T-cell (primary cell): ENCODE results near the gene RNASE8. TPM values are rescaled to one million over a fixed set of nuclear protein-coding genes. Genes with fewer than 3 reads are reported as not detected.

Experiments used
- ATAC-seq, 4 experiments: fragments of 200-7000 bp in 3 of 4; fragments of 150-1000 bp in 1 of 4; cut with Tn5 transposase; replicated peaks in 1 of 4; 1 replicate in 3 of 4; 2 replicates in 1 of 4; pipeline ENCODE4 v1.10.0; 2021; ENCODE audit warnings: moderate library complexity in 3 of 4, mild to moderate bottlenecking in 2 of 4, moderate number of reproducible peaks in 1 of 4
- CTCF ChIA-PET, 2 donors: fragments of 300-600 bp; sonication (Branson Sonifier 250); formaldehyde crosslinking; loops; one replicate each; lab custom pipeline; 2022; ENCODE audit warnings: antibody characterized with exemption in 2 of 2; lab: Charles Lee
- POLR2A ChIA-PET, 2 donors: fragments of 300-600 bp; sonication (Branson Sonifier 250); formaldehyde crosslinking; loops; one replicate each; lab custom pipeline; 2022; ENCODE audit warnings: antibody characterized with exemption in 2 of 2; lab: Charles Lee
- DNase-seq, 35 experiments: peaks; one replicate each; pipeline versions ENCODE4 v3.0.0 to v3.0.0-alpha.2; 2013 to 2023
- H3K27ac ChIP-seq: one replicate; pipeline ENCODE4 v1.5.1; 2013; ENCODE audit warnings: low read length
- H3K27me3 ChIP-seq, 2 experiments: replicated peaks in 1 of 2; 1 replicate in 1 of 2; 2 replicates in 1 of 2; pipeline versions ENCODE4 v1.6.1 to v1.7.0; 2013; ENCODE audit warnings: low read length in 1 of 2, mixed read lengths in 1 of 2; ENCODE audit not compliant: control insufficient read depth in 2 of 2, insufficient read depth in 2 of 2; ENCODE audit errors: extremely low read depth in 1 of 2
- H3K36me3 ChIP-seq, 2 donors: 1 replicate in 1 of 2; 2 replicates in 1 of 2; pipeline versions ENCODE4 v1.6.1 to v1.7.0; 2013; ENCODE audit warnings: low read length in 1 of 2; ENCODE audit not compliant: control insufficient read depth in 2 of 2, insufficient read depth in 1 of 2; ENCODE audit errors: extremely low read depth in 1 of 2
- H3K4me1 ChIP-seq, 2 experiments: 1 replicate in 1 of 2; 2 replicates in 1 of 2; pipeline versions ENCODE4 v1.6.1 to v1.7.0; 2013; ENCODE audit warnings: low read length in 2 of 2, mixed read lengths in 1 of 2; ENCODE audit not compliant: insufficient read depth in 2 of 2, control insufficient read depth in 1 of 2; ENCODE audit errors: extremely low read depth in 1 of 2
- H3K4me3 ChIP-seq, 2 donors: 1 replicate in 1 of 2; 2 replicates in 1 of 2; pipeline versions ENCODE4 v1.5.1 to v1.7.0; 2013; ENCODE audit warnings: mild to moderate bottlenecking in 2 of 2, low read length in 1 of 2, moderate library complexity in 1 of 2; ENCODE audit not compliant: control insufficient read depth in 1 of 2; ENCODE audit errors: extremely low read depth in 1 of 2
- H3K9me3 ChIP-seq: 2 replicates; pipeline ENCODE4 v1.7.0; 2013
- H3K27ac Mint-ChIP-seq, 2 donors: one replicate each; pipeline ENCODE4 v1.8.0; 2020 to 2021; ENCODE audit warnings: mild to moderate bottlenecking in 2 of 2, mixed read lengths in 2 of 2
- H3K27me3 Mint-ChIP-seq, 2 donors: one replicate each; pipeline ENCODE4 v1.8.0; 2021 to 2022; ENCODE audit warnings: mixed read lengths in 2 of 2
- H3K36me3 Mint-ChIP-seq: one replicate; pipeline ENCODE4 v1.8.0; 2021; ENCODE audit warnings: mixed read lengths
- H3K4me1 Mint-ChIP-seq, 3 donors: one replicate each; pipeline ENCODE4 v1.8.0; 2020 to 2022; ENCODE audit warnings: mixed read lengths in 3 of 3, mild to moderate bottlenecking in 1 of 3
- H3K4me3 Mint-ChIP-seq, 3 donors: one replicate each; pipeline ENCODE4 v1.8.0; 2020 to 2022; ENCODE audit warnings: mild to moderate bottlenecking in 3 of 3, mixed read lengths in 3 of 3, moderate library complexity in 3 of 3
- H3K9me3 Mint-ChIP-seq, 3 donors: one replicate each; pipeline ENCODE4 v1.8.0; 2020 to 2022; ENCODE audit warnings: mixed read lengths in 3 of 3
- WGBS: methylation state at CpG from one replicate; pipeline ENCODE4 v1.1.5; 2013; ENCODE audit warnings: missing lambda C conversion rate; ENCODE audit not compliant: insufficient coverage; 5-methylcytosine and 5-hydroxymethylcytosine counted together
- total RNA-seq, 35 experiments: library from RNA in 6 of 35; stranded (reverse) in 6 of 35; fragments of 120-200 nt in 1 of 35; gene quantifications; one replicate each; pipeline versions ENCODE4 v1.2.1 to v1.2.4 and lab custom pipeline; 2013 to 2026

RNASE8 gene
- total RNA-seq, 5 donors from 2014 or later (not counting 1 experiment from before 2014, with no cell fraction given) = not detected

DNA sequence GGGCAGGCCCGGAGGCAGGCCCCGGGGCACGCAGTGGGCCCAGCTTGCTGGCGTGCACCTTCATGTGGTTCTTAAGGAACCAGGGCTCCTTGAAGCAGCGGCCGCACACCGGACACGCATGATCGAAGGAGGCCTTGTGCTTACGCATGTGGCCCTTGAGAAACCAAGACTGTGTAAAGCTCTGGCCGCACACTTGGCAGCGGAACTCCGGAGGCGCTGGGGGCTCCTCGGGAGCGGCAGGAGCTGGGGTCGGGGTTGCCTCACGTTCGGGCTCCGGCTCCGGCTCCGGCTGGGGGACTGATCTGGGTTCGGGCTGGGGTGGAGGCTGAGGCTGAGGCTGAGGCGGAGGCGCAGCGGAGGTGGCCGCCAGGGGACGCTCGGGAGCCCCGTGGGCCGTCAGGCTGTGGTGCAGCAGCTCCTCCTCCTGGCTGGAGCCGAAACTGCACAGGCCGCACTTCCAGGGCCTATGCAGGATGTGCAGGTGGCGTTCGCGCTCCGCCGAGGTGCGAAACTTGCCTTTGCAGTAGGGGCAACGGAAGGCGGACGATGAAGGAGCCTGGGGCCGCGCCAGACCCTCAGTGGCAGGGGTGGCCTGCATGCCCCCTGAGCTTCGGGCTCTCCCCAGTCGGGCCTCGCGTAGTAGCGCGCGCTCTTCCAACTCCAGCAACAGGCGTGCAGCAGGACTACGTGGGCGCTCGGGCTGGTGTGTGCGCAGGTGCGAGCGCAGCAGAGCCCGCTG, 34.8 kb downstream of the RNASE8 start:
- POLR2A ChIA-PET = interaction anchor here (0.6 to 0.7 kb wide), 3 partner anchors 100 to 763 kb away, joined by 3 to 4 read pairs (median 3); partner anchors contain the start of genes RAB2B (in 1 of the 2) and TOX4 (in 1 of the 2)
- no peaks in the 10 kb centered on the region for H3K27me3 ChIP-seq
- peaks cover 0 to 4% of the 10 kb centered on the region in 2 donors for H3K36me3 ChIP-seq
- H3K4me3 ChIP-seq = no peak overlapping the region
- Mint-ChIP-seq H3K4me1 (peaks cover 22 to 34% (median 28%) of the 10 kb centered on the region in 3 donors), H3K27ac (no peak overlapping the region), H3K9me3 (no peaks in the 10 kb centered on the region), H3K4me3 (no peak overlapping the region), H3K27me3 (no peaks in the 10 kb centered on the region), H3K36me3 (peaks cover 3% of the 10 kb centered on the region)
- ATAC-seq (peak; percentile 58 to 95 (median 87)), DNase-seq (peak; percentile 72 to 97 (median 89))
- no peaks in the 10 kb centered on the region for H3K9me3 ChIP-seq
- WGBS = 51% methylated on average over 59 of the region's 59 CpGs
- H3K27ac ChIP-seq = no peak overlapping the region
- CTCF ChIA-PET = interaction anchor here (0.6 to 4.8 kb wide), 17 partner anchors 9 to 121 kb away, joined by 3 to 68 read pairs (median 5); partner anchors contain the start of genes ARHGEF40 (in 1 of the 2) and TMEM253 (in 1 of the 2)
- peaks cover 3 to 27% of the 10 kb centered on the region in 2 experiments for H3K4me1 ChIP-seq

- H3K4me1 ChIP-seq = peaks cover under 1 to 25% of the 10 kb centered on the region in 2 experiments
- peaks cover 17 to 29% (median 24%) of the 10 kb centered on the region in 3 donors for H3K4me1 Mint-ChIP-seq
- no peaks in the 10 kb centered on the region for H3K9me3 ChIP-seq
- H3K36me3 ChIP-seq = peaks cover 0 to 4% of the 10 kb centered on the region in 2 donors
- no peak overlapping the region for H3K27ac ChIP-seq
- H3K27me3 Mint-ChIP-seq = no peaks in the 10 kb centered on the region
- ChIA-PET POLR2A (no interaction called here), CTCF (interaction anchor here (1.0 to 4.8 kb wide), 14 partner anchors 8 to 122 kb away, joined by 3 to 68 read pairs (median 10); partner anchors contain the start of genes ARHGEF40 (in 1 of the 2) and TMEM253 (in 1 of the 2))
- H3K4me3 Mint-ChIP-seq = no peak overlapping the region
- no peak overlapping the region for H3K4me3 ChIP-seq
- 91% methylated on average over 36 of the region's 36 CpGs for WGBS
- ATAC-seq (no peak), DNase-seq (no peak)
- H3K36me3 Mint-ChIP-seq = peaks cover 3% of the 10 kb centered on the region
- no peaks in the 10 kb centered on the region for H3K9me3 Mint-ChIP-seq
- H3K27me3 ChIP-seq = no peaks in the 10 kb centered on the region
- H3K27ac Mint-ChIP-seq = no peak overlapping the region
These were observed 35.4 kb downstream of the RNASE8 start for GRCh38 chr14:21093018-21093417.

DNA sequence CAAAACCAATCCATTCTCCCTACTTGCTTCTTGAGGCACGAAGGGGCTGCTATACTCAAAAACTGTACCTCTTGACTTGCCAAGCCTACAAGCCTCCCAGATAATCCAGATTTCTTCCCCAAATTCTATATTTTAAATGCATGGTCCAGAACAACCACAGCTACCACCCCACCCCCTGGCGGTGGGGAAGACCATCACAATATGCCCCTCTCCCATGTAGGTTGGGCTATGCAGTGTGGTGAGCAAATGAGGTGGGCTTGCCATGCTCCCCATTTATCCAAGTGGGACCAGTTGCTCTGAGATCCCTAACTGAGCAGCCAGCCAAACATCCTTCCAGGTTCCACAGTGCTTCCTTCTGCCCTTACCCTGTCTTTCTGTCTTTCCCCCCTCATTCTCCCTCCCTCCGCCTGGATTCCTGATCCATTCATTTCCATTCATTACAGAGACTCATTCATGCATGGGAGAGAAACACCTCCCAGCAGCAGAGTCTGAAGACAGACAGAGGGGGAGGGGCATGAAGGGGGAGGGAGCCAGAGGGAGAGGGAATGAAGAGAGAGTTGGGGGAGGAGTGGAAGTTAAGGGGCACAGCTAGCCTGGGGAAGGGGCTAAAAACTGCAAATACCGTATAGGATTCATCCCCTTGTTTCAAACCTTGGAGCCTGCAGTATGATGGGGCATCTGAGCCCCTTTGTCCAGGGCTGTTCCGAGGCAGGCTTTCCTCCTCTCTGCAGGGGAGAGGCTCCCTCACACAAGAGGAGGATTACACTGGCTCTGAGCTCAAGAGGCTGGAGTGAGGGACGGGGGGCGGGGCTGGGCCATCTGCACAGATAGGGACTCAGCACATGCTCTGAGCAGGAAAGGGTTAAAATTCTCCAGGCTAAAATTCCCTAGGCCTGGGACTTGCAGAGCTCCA, 36.4 kb downstream of the RNASE8 start:
- no peaks in the 10 kb centered on the region for H3K27me3 ChIP-seq
- ATAC-seq (no peak), DNase-seq (peak in 1 of 35 experiments; percentile 4)
- Mint-ChIP-seq H3K27me3 (peaks cover 0 to 1% of the 10 kb centered on the region in 2 donors), H3K36me3 (peaks cover 3% of the 10 kb centered on the region), H3K4me3 (no peak overlapping the region), H3K27ac (peak overlapping the region in 1 of 2 donors; percentile 34), H3K9me3 (no peaks in the 10 kb centered on the region), H3K4me1 (peaks cover 18 to 27% (median 21%) of the 10 kb centered on the region in 3 donors)
- H3K27ac ChIP-seq = no peak overlapping the region
- ChIA-PET CTCF (interaction anchor here (0.6 to 4.8 kb wide), 13 partner anchors 7 to 129 kb away, joined by 3 to 68 read pairs (median 17); partner anchors contain the start of genes ARHGEF40 (in 1 of the 2) and TMEM253 (in 1 of the 2)), POLR2A (interaction anchor here in 1 of 2 donors (0.6 to 0.9 kb wide), 2 partner anchors 10 to 111 kb away, joined by 3 to 6 read pairs; no protein-coding TSS in a partner anchor)
- no peaks in the 10 kb centered on the region for H3K9me3 ChIP-seq
- H3K4me3 ChIP-seq = no peak overlapping the region
- WGBS = 96% methylated on average over 4 of the region's 7 CpGs
- H3K4me1 ChIP-seq = peaks cover 3 to 22% of the 10 kb centered on the region in 2 experiments
- H3K36me3 ChIP-seq = peaks cover 0 to 4% of the 10 kb centered on the region in 2 donors

GRCh38 chr14:21095430-21096205, 38.0 kb downstream of the RNASE8 start:
- Histone ChIP-seq H3K4me1 (peaks cover 5 to 26% of the 10 kb centered on the region in 2 experiments), H3K36me3 (peaks cover 0 to 4% of the 10 kb centered on the region in 2 donors), H3K27me3 (peaks cover 0 to 4% of the 10 kb centered on the region in 2 experiments), H3K9me3 (no peaks in the 10 kb centered on the region), H3K4me3 (no peak overlapping the region), H3K27ac (no peak overlapping the region)
- H3K27ac Mint-ChIP-seq = peak overlapping the region; percentile 25 to 83
- ATAC-seq = no peak
- CTCF ChIA-PET = interaction anchor here (0.7 to 4.8 kb wide), 12 partner anchors 8 to 83 kb away, joined by 3 to 68 read pairs (median 7); no protein-coding TSS in a partner anchor
- peaks cover 3% of the 10 kb centered on the region for H3K36me3 Mint-ChIP-seq
- 90% methylated on average over 2 of the region's 6 CpGs for WGBS
- peaks cover 0 to 1% of the 10 kb centered on the region in 2 donors for H3K27me3 Mint-ChIP-seq
- DNase-seq = no peak
- peaks cover 23 to 31% (median 25%) of the 10 kb centered on the region in 3 donors for H3K4me1 Mint-ChIP-seq
- H3K9me3 Mint-ChIP-seq = no peaks in the 10 kb centered on the region
- H3K4me3 Mint-ChIP-seq = no peak overlapping the region
- POLR2A ChIA-PET = interaction anchor here (0.6 to 0.9 kb wide), 5 partner anchors 8 to 176 kb away, joined by 3 to 4 read pairs (median 3); no protein-coding TSS in a partner anchor

- Mint-ChIP-seq H3K27ac (peak overlapping the region; percentile 83 to 84), H3K27me3 (peaks cover 0 to 1% of the 10 kb centered on the region in 2 donors), H3K4me1 (peaks cover 23 to 30% (median 25%) of the 10 kb centered on the region in 3 donors), H3K4me3 (peak overlapping the region in 2 of 3 donors; percentile 81 to 82), H3K9me3 (no peaks in the 10 kb centered on the region), H3K36me3 (peaks cover 3% of the 10 kb centered on the region)
- Histone ChIP-seq H3K4me1 (peaks cover 5 to 26% of the 10 kb centered on the region in 2 experiments), H3K4me3 (no peak overlapping the region), H3K27me3 (peaks cover 0 to 4% of the 10 kb centered on the region in 2 experiments), H3K27ac (peak overlapping the region; percentile 71), H3K36me3 (no peaks in the 10 kb centered on the region), H3K9me3 (no peaks in the 10 kb centered on the region)
- ChIA-PET POLR2A (interaction anchor here in 1 of 2 donors (0.6 kb wide), 1 partner anchor 31 kb away, joined by 3 read pairs; no protein-coding TSS in a partner anchor), CTCF (interaction anchor here (0.9 to 4.8 kb wide), 9 partner anchors 8 to 84 kb away, joined by 3 to 68 read pairs (median 9); no protein-coding TSS in a partner anchor)
- DNase-seq (no peak), ATAC-seq (no peak)
- WGBS = no CpG with 5 or more reads among the region's 3 CpGs
These were observed 38.8 kb downstream of the RNASE8 start for GRCh38 chr14:21096438-21096837.
